K562 (cell line): ENCODE measurements around the gene BRCA1. TPM values are rescaled to one million over a fixed set of nuclear protein-coding genes. Genes with fewer than 3 reads are reported as not detected.
"Not testable (repeated sequence)": the region's sequence is repeated elsewhere in the genome, so short reads cannot be mapped to it uniquely, and the experiment has no call there.

Experiments
- CEBPB ChIP-seq: fragments of 450-650 bp; IDR thresholded peaks from 2 replicates; pipeline ENCODE4 v1.6.1; 2016; ENCODE audit warnings: missing genetic modification characterization, missing compliant biosample characterization
- JUND ChIP-seq, 2 experiments: IDR thresholded peaks; 2 replicates in 1 of 2; 3 replicates in 1 of 2; pipeline ENCODE4 v1.6.1; 2011; ENCODE audit warnings: borderline replicate concordance in 2 of 2, low read depth in 2 of 2, low read length in 2 of 2, improper control_type of control experiment in 1 of 2, missing biosample characterization in 1 of 2, missing genetic modification characterization in 1 of 2, missing genetic modification reagents in 1 of 2
- NFIC ChIP-seq: fragments of 450-650 bp; IDR thresholded peaks from 2 replicates; pipeline ENCODE4 v1.6.1; 2017; ENCODE audit warnings: mild to moderate bottlenecking, inconsistent platforms
- TEAD4 ChIP-seq, 2 experiments: sonication (generic) in 1 of 2; formaldehyde crosslinking in 1 of 2; IDR thresholded peaks; 2 replicates each; pipeline versions ENCODE4 v1.6.1 to v1.8.0; 2012 to 2022; ENCODE audit warnings: borderline replicate concordance in 1 of 2, inconsistent platforms in 1 of 2, low read length in 1 of 2, mild to moderate bottlenecking in 1 of 2, missing genetic modification reagents in 1 of 2
- TOE1 ChIP-seq, 2 experiments: fragments of 450-650 bp in 1 of 2; sonication (generic) in 1 of 2; formaldehyde crosslinking in 1 of 2; IDR thresholded peaks; 2 replicates each; pipeline versions ENCODE4 v1.7.1 to v1.8.0; 2016 to 2022; ENCODE audit warnings: borderline replicate concordance in 2 of 2, mild to moderate bottlenecking in 2 of 2, antibody characterized with exemption in 1 of 2, inconsistent platforms in 1 of 2, low read depth in 1 of 2, missing genetic modification reagents in 1 of 2, moderate library complexity in 1 of 2
- ZKSCAN8 ChIP-seq: fragments of 200-800 bp; sonication (Bioruptor generic); IDR thresholded peaks from 2 replicates; pipeline ENCODE4 v1.6.1; 2016; ENCODE audit warnings: missing genetic modification characterization, missing compliant biosample characterization
- polyA plus RNA-seq, 8 experiments: library from polyadenylated mRNA; depleted of rRNA in 4 of 8; stranded (reverse) in 5 of 8; unstranded in 3 of 8; fragments of >200 nt; fragmentation: Nextera tagmentation in 2 of 8; fragmentation: Illumina TruSeq in 1 of 8; extraction: Ambion mirVana in 2 of 8; extraction: Trizol in 1 of 8; gene quantifications; 2 replicates each; pipeline versions ENCODE4 v1.2.1 to v1.2.3, GENCODE V29; 2011 to 2014; ENCODE audit warnings: inconsistent platforms in 1 of 8, missing spikeins in 1 of 8
- total RNA-seq, 7 experiments: library from RNA; depleted of rRNA in 6 of 7; stranded (reverse); fragments of >200 nt in 6 of 7; fragmentation: Illumina TruSeq in 2 of 7; extraction: Trizol in 2 of 7; gene quantifications; 2 replicates each; pipeline versions ENCODE4 v1.2.1 to v1.2.3, GENCODE V29; 2011 to 2021; ENCODE audit warnings: low replicate concordance in 1 of 7
- TF ChIP-seq, protein P1 (sequence below): fragments of 450-650 bp; IDR thresholded peaks from 2 replicates; pipeline ENCODE4 v1.6.1; 2016; ENCODE audit warnings: mild to moderate bottlenecking
- TF ChIP-seq, protein P2 (sequence below): fragments of 450-650 bp; IDR thresholded peaks from 2 replicates; pipeline ENCODE4 v1.6.1; 2018; ENCODE audit warnings: mild to moderate bottlenecking, low read depth; ENCODE audit not compliant: partially characterized antibody
- TF ChIP-seq, protein P3 (sequence below): fragments of 200-800 bp; sonication (Bioruptor generic); IDR thresholded peaks from 2 replicates; pipeline ENCODE4 v1.6.1; 2017; ENCODE audit warnings: missing genetic modification characterization, missing compliant biosample characterization

The BRCA1 gene
- total and polyA plus RNA-seq, 9 of the 15 experiments (the other 6 are each of a cell fraction or from before 2014, with no cell fraction given), result 25.9 to 95.3 (median 62.3) TPM

DNA sequence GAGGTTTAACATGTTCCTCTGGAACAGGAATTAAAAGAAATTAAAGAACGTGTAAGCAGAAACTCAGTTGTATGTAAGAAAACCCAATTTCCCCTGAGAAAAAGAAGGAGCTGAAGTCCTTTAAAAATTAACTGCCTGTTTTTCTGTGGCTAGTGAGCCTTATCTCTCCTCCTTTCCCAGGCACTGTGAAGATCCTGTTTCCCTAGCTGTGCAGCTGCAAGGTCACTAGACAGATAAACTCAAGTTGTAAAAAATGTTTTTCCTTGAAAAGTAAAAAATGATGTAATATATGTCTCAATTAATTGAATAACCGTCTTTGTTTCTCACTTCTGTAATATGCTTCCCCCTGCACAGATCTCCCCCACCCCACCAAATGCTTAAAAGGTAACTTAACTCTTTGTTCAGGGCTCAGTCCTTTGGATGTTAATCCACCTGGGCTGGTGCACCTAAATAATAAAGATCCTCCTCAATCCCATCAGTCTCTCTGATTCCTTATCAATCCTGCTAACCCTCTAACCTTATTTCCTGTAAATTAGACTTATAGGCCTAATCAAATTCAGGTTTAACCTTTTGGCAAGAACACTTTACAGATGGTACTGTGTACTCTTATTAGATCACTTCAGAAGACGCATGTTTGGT is 28.2 kb upstream of the BRCA1 start (continued):
- TF ChIP-seq, protein P1, sequence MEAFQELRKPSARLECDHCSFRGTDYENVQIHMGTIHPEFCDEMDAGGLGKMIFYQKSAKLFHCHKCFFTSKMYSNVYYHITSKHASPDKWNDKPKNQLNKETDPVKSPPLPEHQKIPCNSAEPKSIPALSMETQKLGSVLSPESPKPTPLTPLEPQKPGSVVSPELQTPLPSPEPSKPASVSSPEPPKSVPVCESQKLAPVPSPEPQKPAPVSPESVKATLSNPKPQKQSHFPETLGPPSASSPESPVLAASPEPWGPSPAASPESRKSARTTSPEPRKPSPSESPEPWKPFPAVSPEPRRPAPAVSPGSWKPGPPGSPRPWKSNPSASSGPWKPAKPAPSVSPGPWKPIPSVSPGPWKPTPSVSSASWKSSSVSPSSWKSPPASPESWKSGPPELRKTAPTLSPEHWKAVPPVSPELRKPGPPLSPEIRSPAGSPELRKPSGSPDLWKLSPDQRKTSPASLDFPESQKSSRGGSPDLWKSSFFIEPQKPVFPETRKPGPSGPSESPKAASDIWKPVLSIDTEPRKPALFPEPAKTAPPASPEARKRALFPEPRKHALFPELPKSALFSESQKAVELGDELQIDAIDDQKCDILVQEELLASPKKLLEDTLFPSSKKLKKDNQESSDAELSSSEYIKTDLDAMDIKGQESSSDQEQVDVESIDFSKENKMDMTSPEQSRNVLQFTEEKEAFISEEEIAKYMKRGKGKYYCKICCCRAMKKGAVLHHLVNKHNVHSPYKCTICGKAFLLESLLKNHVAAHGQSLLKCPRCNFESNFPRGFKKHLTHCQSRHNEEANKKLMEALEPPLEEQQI, result peak; percentile 38; the same call in 1 of the 2 replicates
- TF ChIP-seq TEAD4 (IDR thresholded peaks at IDR 0.05; ENCODE audit: low read length) (peak; percentile 65; the same call in 1 of the 2 replicates), CEBPB (tag) (peak; percentile 36; the same call in 1 of the 2 replicates), TOE1 (IDR thresholded peaks at IDR 0.05; ENCODE audit: borderline replicate concordance) (peak; percentile 48; the same call in 1 of the 2 replicates), JUND (tag; IDR thresholded peaks at IDR 0.05; ENCODE audit: borderline replicate concordance, low read depth, low read length) (0 out of 3 replicates have a peak, but pooled peaks have one; percentile 22), NFIC (0 out of 2 replicates have a peak, but pooled peaks have one; percentile 18), ZKSCAN8 (0 out of 2 replicates have a peak, but pooled peaks have one; percentile 31)
- not testable (repeated sequence) for TF ChIP-seq TEAD4 (CRISPR knock-in tag; IDR thresholded peaks at IDR 0.05; ENCODE audit: borderline replicate concordance); TOE1 (CRISPR knock-in tag; IDR thresholded peaks at IDR 0.05; ENCODE audit: borderline replicate concordance, low read depth); JUND (IDR thresholded peaks at IDR 0.05; ENCODE audit: borderline replicate concordance, low read depth, low read length)
- TF ChIP-seq, protein P2, sequence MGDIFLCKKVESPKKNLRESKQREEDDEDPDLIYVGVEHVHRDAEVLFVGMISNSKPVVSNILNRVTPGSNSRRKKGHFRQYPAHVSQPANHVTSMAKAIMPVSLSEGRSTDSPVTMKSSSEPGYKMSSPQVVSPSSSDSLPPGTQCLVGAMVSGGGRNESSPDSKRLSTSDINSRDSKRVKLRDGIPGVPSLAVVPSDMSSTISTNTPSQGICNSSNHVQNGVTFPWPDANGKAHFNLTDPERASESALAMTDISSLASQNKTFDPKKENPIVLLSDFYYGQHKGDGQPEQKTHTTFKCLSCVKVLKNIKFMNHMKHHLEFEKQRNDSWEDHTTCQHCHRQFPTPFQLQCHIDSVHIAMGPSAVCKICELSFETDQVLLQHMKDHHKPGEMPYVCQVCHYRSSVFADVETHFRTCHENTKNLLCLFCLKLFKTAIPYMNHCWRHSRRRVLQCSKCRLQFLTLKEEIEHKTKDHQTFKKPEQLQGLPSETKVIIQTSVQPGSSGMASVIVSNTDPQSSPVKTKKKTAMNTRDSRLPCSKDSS, result peak; percentile 50
- TF ChIP-seq, protein P3, sequence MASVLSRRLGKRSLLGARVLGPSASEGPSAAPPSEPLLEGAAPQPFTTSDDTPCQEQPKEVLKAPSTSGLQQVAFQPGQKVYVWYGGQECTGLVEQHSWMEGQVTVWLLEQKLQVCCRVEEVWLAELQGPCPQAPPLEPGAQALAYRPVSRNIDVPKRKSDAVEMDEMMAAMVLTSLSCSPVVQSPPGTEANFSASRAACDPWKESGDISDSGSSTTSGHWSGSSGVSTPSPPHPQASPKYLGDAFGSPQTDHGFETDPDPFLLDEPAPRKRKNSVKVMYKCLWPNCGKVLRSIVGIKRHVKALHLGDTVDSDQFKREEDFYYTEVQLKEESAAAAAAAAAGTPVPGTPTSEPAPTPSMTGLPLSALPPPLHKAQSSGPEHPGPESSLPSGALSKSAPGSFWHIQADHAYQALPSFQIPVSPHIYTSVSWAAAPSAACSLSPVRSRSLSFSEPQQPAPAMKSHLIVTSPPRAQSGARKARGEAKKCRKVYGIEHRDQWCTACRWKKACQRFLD (CRISPR knock-in tag), result peak; percentile 78; the same call in 1 of the 2 replicates
